Measurements from ENCODE around the gene ARG2. TPM values are rescaled to one million over a fixed set of nuclear protein-coding genes. Genes with fewer than 3 reads are reported as not detected.
"Not testable (repeated sequence)": the region's sequence is repeated elsewhere in the genome, so short reads cannot be mapped to it uniquely, and the experiment has no call there.

The ARG2 gene
- total and polyA plus RNA-seq, 2 experiments from 2014 or later: 5.6 to 6.3 TPM

DNA sequence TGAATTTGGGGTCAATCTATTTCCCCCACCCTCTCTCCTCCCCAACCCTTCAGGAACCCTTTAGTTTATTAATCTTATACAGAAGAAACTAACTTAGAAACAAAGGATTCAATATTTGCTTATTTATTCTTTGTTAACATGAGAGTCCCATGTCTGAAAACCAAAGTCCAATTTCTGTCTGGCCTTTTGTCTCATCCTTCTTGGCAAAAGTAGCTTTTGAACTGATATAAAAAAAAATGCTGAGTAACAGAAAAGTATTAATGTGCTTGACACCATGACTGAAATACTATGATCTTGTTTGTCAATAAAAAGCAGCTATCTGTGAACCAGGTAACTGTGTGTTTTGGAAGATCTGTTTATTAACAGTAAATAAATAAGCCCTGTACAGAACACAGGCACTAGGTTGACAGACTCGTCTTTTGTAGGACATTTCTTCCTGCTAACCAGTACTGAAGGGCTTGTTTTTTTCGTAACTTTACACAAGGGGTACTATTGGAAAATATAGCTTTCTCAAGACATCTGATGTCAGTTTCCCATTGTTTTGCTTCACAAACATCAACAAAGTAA lies 30.4 kb upstream of the ARG2 start:
- Histone ChIP-seq H3K4me3 (no peak overlapping the region), H3K36me3 (ENCODE audit: low read depth) (no peaks in the 10 kb centered on the region), H2AFZ (no peak overlapping the region), H3K4me1 (ENCODE audit: insufficient read depth) (no peaks in the 10 kb centered on the region), H3K27me3 (replicated peaks; ENCODE audit: insufficient read depth) (no peaks in the 10 kb centered on the region), H3K9me3 (ENCODE audit: low read depth) (no peaks in the 10 kb centered on the region), H4K20me1 (ENCODE audit: insufficient read depth) (no peaks in the 10 kb centered on the region), H3K9me2 (ENCODE audit: insufficient read depth) (no peaks in the 10 kb centered on the region), H3K79me2 (ENCODE audit: insufficient read depth) (no peaks in the 10 kb centered on the region), H3F3A (ENCODE audit: insufficient read depth) (no peaks in the 10 kb centered on the region), H3K27ac (no peak overlapping the region), H3K9ac (no peak overlapping the region), H3K4me2 (ENCODE audit: unreplicated experiment) (no peak overlapping the region)
- DNase-seq: no peak
- WGBS, 2 experiments (ENCODE audit: low coverage in 1 of 2, low lambda C conversion rate in 2 of 2, missing lambda C conversion rate in 2 of 2): 87 to 88% methylated on average over 2 of the region's 2 CpGs
- no peak for TF ChIP-seq EZH2 (IDR thresholded peaks at IDR 0.05; ENCODE audit: insufficient read depth, poor library complexity, severe bottlenecking)
- no peak for TF ChIP-seq EZH2phosphoT487 (IDR thresholded peaks at IDR 0.05; ENCODE audit: insufficient read depth, low read depth)
- in situ Hi-C loops (cut with MboI): no loop called here

DNA sequence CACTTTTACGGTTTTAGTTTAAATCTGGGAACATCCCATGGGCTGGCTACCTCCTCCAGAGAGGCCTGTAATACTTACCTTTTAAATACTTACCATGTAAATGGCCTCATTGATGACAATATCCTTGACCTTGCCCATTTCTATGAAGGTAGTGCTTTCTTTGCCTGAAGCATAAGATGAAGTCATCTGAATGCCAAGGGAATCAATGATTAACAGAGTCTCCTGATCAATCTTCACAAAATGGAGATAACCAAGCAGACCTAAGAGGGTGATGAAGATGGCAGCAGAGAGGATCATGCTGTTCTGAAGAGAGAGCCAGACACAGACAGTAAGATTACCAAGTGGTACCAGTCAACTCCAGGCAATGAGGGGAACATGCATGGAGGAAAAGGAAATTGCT lies 26.1 kb upstream of the ARG2 start:
- H3K9ac ChIP-seq; DNase-seq; H3K4me3 ChIP-seq; H3K4me1 ChIP-seq (ENCODE audit: insufficient read depth); H3F3A ChIP-seq (ENCODE audit: insufficient read depth); H2AFZ ChIP-seq; H3K9me2 ChIP-seq (ENCODE audit: insufficient read depth); H4K20me1 ChIP-seq (ENCODE audit: insufficient read depth); in situ Hi-C loops (cut with MboI); H3K9me3 ChIP-seq (ENCODE audit: low read depth); H3K27me3 ChIP-seq (replicated peaks; ENCODE audit: insufficient read depth); H3K36me3 ChIP-seq (ENCODE audit: low read depth); H3K4me2 ChIP-seq (ENCODE audit: unreplicated experiment); H3K27ac ChIP-seq: not testable (repeated sequence)
- WGBS, 2 experiments (ENCODE audit: low coverage in 1 of 2, low lambda C conversion rate in 2 of 2, missing lambda C conversion rate in 2 of 2): 35 to 42% methylated on average over 1 of the region's 1 CpG
- H3K79me2 ChIP-seq (ENCODE audit: insufficient read depth): peaks cover 17% of the 10 kb centered on the region; the same call in 1 of the 2 replicates

DNA sequence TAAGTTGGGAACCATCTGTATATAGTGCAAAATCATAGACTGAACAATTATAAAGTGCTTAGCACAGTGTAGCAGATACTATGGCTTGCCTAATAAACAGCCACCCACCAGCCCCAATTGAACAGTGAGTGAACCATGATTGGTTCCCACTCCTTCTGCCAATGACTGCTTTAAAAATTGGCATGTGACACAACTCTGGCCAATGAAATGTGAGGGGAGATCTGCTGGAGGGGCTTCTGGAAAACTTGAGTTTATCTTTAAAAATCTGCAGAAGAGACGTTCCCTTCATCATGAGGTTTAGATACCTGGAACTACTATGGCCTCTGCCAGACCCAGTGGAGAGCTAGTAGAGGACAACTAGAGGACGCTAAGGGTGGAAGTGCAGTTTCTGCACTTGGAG lies 24.3 kb upstream of the ARG2 start:
- Histone ChIP-seq H3K4me2 (ENCODE audit: unreplicated experiment) (no peak overlapping the region), H2AFZ (no peak overlapping the region), H3K27me3 (replicated peaks; ENCODE audit: insufficient read depth) (no peaks in the 10 kb centered on the region), H3K4me1 (ENCODE audit: insufficient read depth) (peaks cover 6% of the 10 kb centered on the region), H4K20me1 (ENCODE audit: insufficient read depth) (no peaks in the 10 kb centered on the region), H3K9ac (no peak overlapping the region), H3K79me2 (ENCODE audit: insufficient read depth) (peaks cover 25% of the 10 kb centered on the region; the same call in 1 of the 2 replicates), H3K27ac (no peak overlapping the region), H3K9me2 (ENCODE audit: insufficient read depth) (no peaks in the 10 kb centered on the region), H3K9me3 (ENCODE audit: low read depth) (no peaks in the 10 kb centered on the region), H3K4me3 (no peak overlapping the region), H3F3A (ENCODE audit: insufficient read depth) (0 out of 2 replicates have a peak, but pooled peaks cover 4% of the 10 kb centered on the region), H3K36me3 (ENCODE audit: low read depth) (no peaks in the 10 kb centered on the region)
- 100% methylated on average over 2 of the region's 2 CpGs for WGBS, 2 experiments (ENCODE audit: low coverage in 1 of 2, low lambda C conversion rate in 2 of 2, missing lambda C conversion rate in 2 of 2)
- TF ChIP-seq EZH2 (IDR thresholded peaks at IDR 0.05; ENCODE audit: insufficient read depth, poor library complexity, severe bottlenecking) (no peak), EZH2phosphoT487 (IDR thresholded peaks at IDR 0.05; ENCODE audit: insufficient read depth, low read depth) (no peak)
- in situ Hi-C loops (cut with MboI): no loop called here
- no peak for DNase-seq

DNA sequence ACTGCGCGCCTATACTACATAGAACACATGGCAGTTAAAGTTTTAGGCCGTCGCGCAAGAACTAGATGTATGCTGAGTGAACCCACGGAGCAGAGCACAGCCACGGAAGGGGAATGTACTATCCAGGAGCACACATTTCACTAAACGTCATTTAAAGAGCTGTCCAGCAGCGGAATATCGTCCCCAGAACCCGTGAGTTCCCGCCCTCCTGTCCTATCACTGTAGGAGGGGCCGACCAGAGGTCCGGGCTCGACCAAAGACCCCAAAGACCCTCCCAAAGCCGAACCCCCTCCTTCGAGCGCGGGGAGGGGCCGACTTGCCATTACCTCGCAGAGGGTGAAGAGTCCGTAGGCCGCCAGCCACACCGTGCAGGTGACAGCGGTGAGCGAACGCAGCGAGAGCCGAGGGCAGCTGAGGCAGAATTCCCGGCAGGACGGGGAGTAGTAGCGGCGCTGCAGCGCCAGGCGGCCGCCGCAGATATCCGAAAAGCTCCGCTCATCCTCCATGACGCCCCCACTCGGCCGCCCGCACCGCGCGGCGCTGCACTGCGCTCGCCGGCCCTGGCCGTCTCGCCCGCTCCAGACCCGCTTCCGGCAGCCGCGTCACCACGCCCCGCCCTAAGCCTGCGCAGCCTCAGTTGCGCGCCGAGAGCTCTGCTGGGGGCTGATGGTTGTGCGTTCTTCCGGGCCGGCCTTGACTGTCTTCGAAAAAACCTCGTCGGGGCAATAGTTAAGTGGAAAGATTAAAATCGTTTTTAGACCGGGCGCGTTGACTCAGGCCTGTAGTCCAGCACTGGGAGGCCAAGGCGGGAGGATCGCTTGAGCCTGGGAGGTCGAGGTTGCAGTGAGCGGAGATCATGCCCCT lies 19.8 kb upstream of the ARG2 start, which contains the start of gene PIGH:
Gene PIGH (minus strand): TSS at position 571 of the 864 bp plus-strand sequence. CDS start 65 bp downstream, at position 506.
- H3F3A ChIP-seq (ENCODE audit: insufficient read depth): 0 out of 2 replicates have a peak, but pooled peaks cover 4% of the 10 kb centered on the region
- peaks cover 6% of the 10 kb centered on the region for H3K4me1 ChIP-seq (ENCODE audit: insufficient read depth)
- no peaks in the 10 kb centered on the region for H3K27me3 ChIP-seq (replicated peaks; ENCODE audit: insufficient read depth)
- in situ Hi-C loops (cut with MboI): no loop called here
- TF ChIP-seq EZH2 (IDR thresholded peaks at IDR 0.05; ENCODE audit: insufficient read depth, poor library complexity, severe bottlenecking) (no peak), EZH2phosphoT487 (IDR thresholded peaks at IDR 0.05; ENCODE audit: insufficient read depth, low read depth) (no peak)
- peak within 1 kb of the TSS; percentile 79 for H3K9ac ChIP-seq
- H3K9me3 ChIP-seq (ENCODE audit: low read depth): no peaks in the 10 kb centered on the region
- peak within 1 kb of the TSS; percentile 84 for H3K4me2 ChIP-seq (ENCODE audit: unreplicated experiment)
- H3K36me3 ChIP-seq (ENCODE audit: low read depth): no peaks in the 10 kb centered on the region
- peak within 1 kb of the TSS; percentile 67 for H3K27ac ChIP-seq
- peak within 1 kb of the TSS; percentile 94 for H3K4me3 ChIP-seq
- 2% methylated on average over 74 of the region's 77 CpGs for WGBS, 2 experiments (ENCODE audit: low coverage in 1 of 2, low lambda C conversion rate in 2 of 2, missing lambda C conversion rate in 2 of 2)
- DNase-seq: peak; percentile 93
- H3K79me2 ChIP-seq (ENCODE audit: insufficient read depth): peaks cover 25% of the 10 kb centered on the region; the same call in 1 of the 2 replicates
- peak within 1 kb of the TSS; percentile 99 for H2AFZ ChIP-seq
- no peaks in the 10 kb centered on the region for H3K9me2 ChIP-seq (ENCODE audit: insufficient read depth)
- H4K20me1 ChIP-seq (ENCODE audit: insufficient read depth): no peaks in the 10 kb centered on the region

DNA sequence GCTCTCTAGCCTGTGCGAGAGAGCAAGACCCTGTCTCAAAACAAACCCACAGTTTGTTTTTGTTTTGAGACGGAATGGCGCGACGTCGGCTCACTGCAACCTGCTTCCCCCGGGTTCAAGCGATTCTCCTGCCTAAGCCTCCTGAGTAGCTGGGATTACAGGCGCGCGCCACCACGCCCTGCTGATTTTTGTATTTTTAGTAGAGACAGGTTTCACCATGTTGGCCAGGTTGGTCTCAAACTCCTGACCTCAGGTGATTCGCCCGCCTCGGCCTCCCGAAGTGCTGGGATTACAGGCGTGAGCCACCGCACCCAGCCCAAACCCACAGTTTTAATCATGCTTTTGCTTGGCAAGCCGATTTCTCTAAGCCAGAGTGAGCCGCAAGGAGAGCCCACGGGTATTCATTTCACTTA lies 19.2 kb upstream of the ARG2 start:
- H3K4me3 ChIP-seq: peak overlapping the region; percentile 94
- in situ Hi-C loops (cut with MboI); H4K20me1 ChIP-seq (ENCODE audit: insufficient read depth); DNase-seq; H3F3A ChIP-seq (ENCODE audit: insufficient read depth); H3K9me2 ChIP-seq (ENCODE audit: insufficient read depth); H3K4me1 ChIP-seq (ENCODE audit: insufficient read depth); H3K36me3 ChIP-seq (ENCODE audit: low read depth); H3K27me3 ChIP-seq (replicated peaks; ENCODE audit: insufficient read depth); H3K9me3 ChIP-seq (ENCODE audit: low read depth): not testable (repeated sequence)
- peak overlapping the region; percentile 66 for H3K4me2 ChIP-seq (ENCODE audit: unreplicated experiment)
- H3K9ac ChIP-seq: peak overlapping the region; percentile 79
- H3K79me2 ChIP-seq (ENCODE audit: insufficient read depth): peaks cover 21% of the 10 kb centered on the region; the same call in 1 of the 2 replicates
- WGBS, 2 experiments (ENCODE audit: low coverage in 1 of 2, low lambda C conversion rate in 2 of 2, missing lambda C conversion rate in 2 of 2): 88 to 90% methylated on average over 21 of the region's 21 CpGs
- peak overlapping the region; percentile 99 for H2AFZ ChIP-seq
- peak overlapping the region; percentile 67 for H3K27ac ChIP-seq
